ENCODE measurements around the gene ADGRA3.

Gene ADGRA3

DNA sequence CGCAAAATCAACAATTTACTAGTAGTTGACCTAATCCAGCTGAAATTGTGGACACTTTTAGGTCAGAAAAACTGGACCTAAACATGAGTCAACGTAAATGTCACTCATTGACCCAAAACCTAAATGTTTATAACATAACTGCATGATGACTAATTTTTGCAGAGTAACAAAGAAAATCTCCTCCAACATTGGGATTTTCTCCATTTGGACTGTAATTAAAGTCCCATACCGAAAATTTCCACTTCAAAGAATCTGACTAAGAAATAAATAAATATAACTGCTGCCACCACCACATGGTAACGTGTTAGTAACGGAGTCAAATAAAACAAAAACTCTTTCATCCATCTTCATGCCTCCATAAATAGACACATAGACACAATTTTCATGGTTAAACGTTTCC is 1.9 kb downstream of the ADGRA3 start:
- no peak for DNase-seq (ENCODE audit: low read depth, low spot score)

DNA sequence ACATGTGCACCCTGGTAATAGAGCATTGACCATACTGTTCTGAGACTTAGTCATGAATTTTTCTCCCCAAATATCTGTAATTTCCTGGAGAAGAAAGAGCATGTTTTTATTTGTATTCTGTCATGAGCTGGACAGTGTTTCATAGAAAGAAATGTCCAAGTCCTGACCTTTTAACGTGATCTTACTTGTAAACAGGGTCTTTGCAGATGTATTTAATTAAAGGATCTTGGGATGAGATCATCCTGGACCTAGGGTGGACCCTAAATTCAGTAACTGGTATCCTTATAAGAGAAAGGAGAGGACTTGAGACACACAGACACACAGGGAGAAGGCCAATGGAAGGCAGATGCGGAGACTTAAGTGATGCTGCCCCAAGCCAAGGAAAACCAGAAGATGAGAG is 3.6 kb downstream of the ADGRA3 start:
- DNase-seq (ENCODE audit: low read depth, low spot score): no peak

- DNase-seq (ENCODE audit: low read depth, low spot score): no peak
Observed at GRCh38 chr4:22510750-22511149, 5.1 kb downstream of the ADGRA3 start.

GRCh38 chr4:22508376-22508775 is 7.5 kb downstream of the ADGRA3 start:
- DNase-seq (ENCODE audit: low read depth, low spot score): no peak

- DNase-seq (ENCODE audit: low read depth, low spot score): no peak
Observed at GRCh38 chr4:22504922-22505321, 10.9 kb downstream of the ADGRA3 start.

DNA sequence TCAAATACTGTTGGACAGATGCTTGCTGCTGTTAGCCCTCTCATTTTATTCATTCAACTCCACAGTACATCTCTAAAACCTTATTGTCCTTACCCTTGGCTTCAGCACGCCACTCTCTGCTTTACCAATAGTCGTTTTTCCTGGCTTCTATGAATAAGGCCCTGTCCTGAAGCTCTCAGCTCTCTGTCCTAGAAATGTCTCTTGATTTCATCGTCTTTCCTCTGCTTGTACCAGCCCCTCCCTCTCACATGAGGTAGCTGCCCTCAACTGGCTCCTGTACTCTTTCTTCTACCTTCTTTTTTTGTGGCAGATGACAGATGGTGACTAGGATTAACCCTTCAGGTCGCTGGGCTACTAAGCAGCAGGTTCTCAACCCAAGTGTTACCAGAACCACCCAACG is 11.4 kb downstream of the ADGRA3 start:
- DNase-seq (ENCODE audit: low read depth, low spot score): no peak

- DNase-seq (ENCODE audit: low read depth, low spot score): no peak
Observed at GRCh38 chr4:22502895-22503814, 12.7 kb downstream of the ADGRA3 start.

- DNase-seq (ENCODE audit: low read depth, low spot score): no peak
Observed at GRCh38 chr4:22501715-22502095, 14.2 kb downstream of the ADGRA3 start.

- no peak for DNase-seq (ENCODE audit: low read depth, low spot score)
Observed at GRCh38 chr4:22500831-22501714, 14.8 kb downstream of the ADGRA3 start.

- no peak for DNase-seq (ENCODE audit: low read depth, low spot score)
Observed at GRCh38 chr4:22500128-22500611, 15.7 kb downstream of the ADGRA3 start.

DNA sequence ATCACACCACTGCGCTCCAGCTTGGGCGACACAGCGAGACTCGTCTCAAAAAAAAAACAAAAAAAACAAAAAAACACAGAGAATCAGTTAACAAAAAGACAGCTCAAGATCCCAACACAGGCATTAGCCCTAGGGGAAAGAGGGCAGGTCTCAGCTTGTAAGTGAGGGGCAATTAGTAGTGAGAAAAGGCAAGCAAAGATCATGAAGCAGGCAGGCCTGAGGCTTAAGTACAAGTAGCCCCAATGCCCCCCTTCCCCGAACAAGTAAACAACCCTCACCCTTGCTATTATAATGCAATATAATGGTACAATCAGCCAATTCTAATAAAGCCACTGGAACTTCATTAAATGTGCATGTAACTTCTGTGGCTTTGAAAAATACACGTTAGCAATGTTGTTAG is 17.0 kb downstream of the ADGRA3 start:
- no peak for DNase-seq (ENCODE audit: low read depth, low spot score)

- no peak for DNase-seq (ENCODE audit: low read depth, low spot score)
Observed at GRCh38 chr4:22496165-22496813, 19.6 kb downstream of the ADGRA3 start.

- DNase-seq (ENCODE audit: low read depth, low spot score): no peak
Observed at GRCh38 chr4:22493523-22493922, 22.3 kb downstream of the ADGRA3 start.

DNA sequence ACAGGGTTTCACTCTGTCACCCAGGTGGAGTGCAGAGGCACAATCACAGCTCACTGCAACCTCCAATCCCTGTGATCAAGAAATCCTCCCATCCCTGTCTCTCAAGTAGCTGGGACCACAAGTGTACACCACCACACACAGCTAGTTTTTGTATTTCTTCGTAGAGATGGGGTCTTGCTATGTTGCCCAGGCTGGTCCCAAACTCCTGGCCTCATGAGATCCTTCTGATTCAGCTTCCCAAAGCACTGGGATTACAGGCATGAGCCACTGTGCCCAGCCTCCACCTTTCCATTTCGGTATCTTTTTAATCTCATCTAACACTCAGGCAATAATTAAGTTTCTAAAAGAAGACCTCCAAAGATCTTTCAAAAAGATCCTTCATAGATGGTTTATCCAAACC is 22.9 kb downstream of the ADGRA3 start:
- no peak for DNase-seq (ENCODE audit: low read depth, low spot score)

DNA sequence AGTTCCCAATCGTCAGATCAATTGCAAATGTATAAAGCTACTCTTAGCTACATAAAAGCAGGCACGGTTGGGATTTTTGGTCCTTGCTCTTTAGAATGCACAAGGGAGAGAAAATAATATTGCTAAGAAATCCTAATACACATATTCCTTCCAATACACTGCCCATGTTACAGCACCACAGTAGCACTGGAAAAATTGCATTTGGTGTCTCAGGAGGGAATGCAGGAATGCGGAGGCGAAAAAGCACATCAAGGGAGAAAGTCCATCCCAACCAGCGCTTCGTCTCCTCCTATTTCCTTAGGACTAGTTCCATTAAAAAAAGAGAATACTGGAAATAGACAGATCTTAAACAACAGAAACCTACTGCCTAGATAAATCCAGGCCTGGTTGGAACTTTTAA is 23.9 kb downstream of the ADGRA3 start:
- DNase-seq (ENCODE audit: low read depth, low spot score): no peak

GRCh38 chr4:22490718-22491315 is 25.0 kb downstream of the ADGRA3 start:
- DNase-seq (ENCODE audit: low read depth, low spot score): no peak

DNA sequence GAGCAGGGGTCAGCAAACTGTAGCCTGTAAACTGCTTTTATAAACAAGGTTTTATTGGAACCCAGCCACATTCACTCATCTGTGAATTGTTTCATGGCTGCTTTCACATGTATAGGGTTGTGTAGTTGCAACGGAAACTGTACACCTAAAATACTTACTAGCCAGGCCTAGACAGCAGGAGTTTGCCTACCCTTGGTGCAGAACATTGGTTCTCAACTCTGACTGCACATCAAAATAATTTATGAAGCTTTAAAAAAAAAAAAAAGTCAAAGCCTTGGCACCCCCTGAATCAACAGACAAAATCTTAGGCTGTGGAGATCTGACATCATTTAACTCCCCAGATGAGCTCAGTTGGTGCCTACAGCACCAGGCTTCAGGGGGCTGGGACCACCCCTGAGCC is 27.8 kb downstream of the ADGRA3 start:
- DNase-seq (ENCODE audit: low read depth, low spot score): no peak

DNA sequence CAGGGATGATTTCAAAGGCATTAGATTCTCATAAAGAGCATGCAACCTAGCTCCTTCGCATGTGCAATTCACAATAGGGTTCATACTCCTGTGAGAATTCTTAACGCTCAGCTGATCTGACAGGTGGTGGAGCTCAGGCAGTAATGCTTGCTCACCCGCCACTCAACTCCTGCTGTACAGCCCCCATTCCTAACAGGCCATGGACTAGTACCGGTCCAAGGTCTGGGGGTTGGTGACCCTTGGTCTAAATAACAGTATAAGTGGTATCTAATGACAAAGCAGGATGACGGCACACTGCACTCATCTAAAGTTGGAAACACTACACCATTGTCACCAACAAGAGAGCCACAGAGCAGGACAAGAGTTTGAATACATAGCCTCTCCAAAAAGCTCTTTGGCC is 28.5 kb downstream of the ADGRA3 start:
- DNase-seq (ENCODE audit: low read depth, low spot score): no peak

GRCh38 chr4:22486276-22486675 is 29.6 kb downstream of the ADGRA3 start:
- no peak for DNase-seq (ENCODE audit: low read depth, low spot score)

- no peak for DNase-seq (ENCODE audit: low read depth, low spot score)
Observed at GRCh38 chr4:22485737-22486136, 30.1 kb downstream of the ADGRA3 start.

DNA sequence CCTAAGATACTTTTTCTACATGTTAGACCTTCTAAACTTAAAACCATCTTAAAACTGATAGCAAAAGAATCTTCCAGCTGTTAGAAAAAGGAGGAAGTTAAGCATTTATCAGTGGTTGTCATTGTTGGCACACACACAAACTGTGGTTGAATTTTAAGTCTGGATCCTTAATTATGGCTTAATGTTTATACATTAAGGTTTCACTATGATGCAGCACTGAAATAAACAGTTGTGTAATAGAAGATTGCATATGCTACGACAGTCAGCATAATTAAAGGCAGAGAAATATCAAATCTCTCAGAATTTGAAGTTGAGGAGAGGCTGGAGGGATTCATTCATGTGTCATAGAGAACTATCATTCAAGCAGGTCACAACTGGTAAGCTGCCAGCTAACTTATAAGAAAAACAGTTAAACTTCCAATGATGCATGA is 32.3 kb downstream of the ADGRA3 start:
- DNase-seq (ENCODE audit: low read depth, low spot score): no peak
